Peyer's patch (tissue), 4 donors: Measurements from ENCODE around the gene TMBIM1. TPM values are rescaled to one million over a fixed set of nuclear protein-coding genes. Genes with fewer than 3 reads are reported as not detected.
A peak's percentile ranks its signal among the peaks of the same experiment; 100 is the strongest.

Experiments
- DNase-seq, 3 donors: peaks; one replicate each; pipeline ENCODE4 v3.0.0-alpha.2; 2017 to 2019
- H3K27ac ChIP-seq, 4 donors: fragments of 200-600 bp; sonication (generic); one replicate each; pipeline ENCODE4 v1.5.1; 2016 to 2019
- H3K27me3 ChIP-seq, 2 donors: fragments of 200-600 bp; sonication (generic); one replicate each; pipeline ENCODE4 v1.5.1; 2019
- H3K36me3 ChIP-seq, 3 donors: fragments of 200-600 bp; sonication (generic); one replicate each; pipeline ENCODE4 v1.5.1; 2016 to 2019
- H3K4me1 ChIP-seq, 4 donors: fragments of 200-600 bp; sonication (generic); one replicate each; pipeline ENCODE4 v1.5.1; 2016 to 2019
- H3K4me3 ChIP-seq, 4 donors: fragments of 200-600 bp; sonication (generic); 1 replicate in 3 of 4; 2 replicates in 1 of 4; pipeline ENCODE4 v1.5.1; 2016 to 2019; ENCODE audit warnings: mild to moderate bottlenecking in 1 of 4
- H3K9me3 ChIP-seq, 4 donors: fragments of 200-600 bp; sonication (generic); one replicate each; pipeline ENCODE4 v1.5.1; 2016 to 2019; ENCODE audit warnings: mild to moderate bottlenecking in 1 of 4
- POLR2A ChIP-seq, 2 donors: fragments of 450-650 bp; IDR thresholded peaks; one replicate each; pipeline ENCODE4 v1.5.1; 2017; ENCODE audit warnings: antibody characterized with exemption in 2 of 2, mild to moderate bottlenecking in 2 of 2, moderate library complexity in 2 of 2
- small RNA-seq, 2 donors: library from RNA; depleted of rRNA; stranded (forward); fragments of <200 nt; gene quantifications; one replicate each; pipeline ENCODE3, GENCODE V24; 2016
- total RNA-seq, 4 donors: library from RNA; depleted of rRNA; stranded (reverse); fragments of >200 nt; gene quantifications; one replicate each; pipeline ENCODE4 v1.1.0, GENCODE V29; 2016
- TF ChIP-seq, protein P1 (sequence below), 6 experiments: fragments of 450-650 bp in 4 of 6; fragments of 200-600 bp in 2 of 6; sonication (generic) in 1 of 6; IDR thresholded peaks; one replicate each; pipeline ENCODE4 v1.5.1; 2017 to 2019; ENCODE audit warnings: antibody characterized with exemption in 6 of 6, mild to moderate bottlenecking in 3 of 6, moderate library complexity in 1 of 6

Gene TMBIM1
- total RNA-seq, 4 donors from 2014 or later, result 97.4 to 431 (median 280) TPM

GRCh38 chr2:218229239-218229638 lies 63.1 kb downstream of the TMBIM1 start:
- Histone ChIP-seq H3K4me3 (peak overlapping the region in 1 of 4 donors; percentile 6), H3K4me1 (peaks cover 7 to 45% (median 14%) of the 10 kb centered on the region in 4 donors), H3K27ac (peak overlapping the region; percentile 41 to 62 (median 44)), H3K36me3 (peaks cover 0 to 77% (median 0%) of the 10 kb centered on the region in 3 donors), H3K9me3 (no peaks in the 10 kb centered on the region), H3K27me3 (no peaks in the 10 kb centered on the region)
- DNase-seq, result peak in 1 of 3 donors; percentile 32
- TF ChIP-seq, protein P1, sequence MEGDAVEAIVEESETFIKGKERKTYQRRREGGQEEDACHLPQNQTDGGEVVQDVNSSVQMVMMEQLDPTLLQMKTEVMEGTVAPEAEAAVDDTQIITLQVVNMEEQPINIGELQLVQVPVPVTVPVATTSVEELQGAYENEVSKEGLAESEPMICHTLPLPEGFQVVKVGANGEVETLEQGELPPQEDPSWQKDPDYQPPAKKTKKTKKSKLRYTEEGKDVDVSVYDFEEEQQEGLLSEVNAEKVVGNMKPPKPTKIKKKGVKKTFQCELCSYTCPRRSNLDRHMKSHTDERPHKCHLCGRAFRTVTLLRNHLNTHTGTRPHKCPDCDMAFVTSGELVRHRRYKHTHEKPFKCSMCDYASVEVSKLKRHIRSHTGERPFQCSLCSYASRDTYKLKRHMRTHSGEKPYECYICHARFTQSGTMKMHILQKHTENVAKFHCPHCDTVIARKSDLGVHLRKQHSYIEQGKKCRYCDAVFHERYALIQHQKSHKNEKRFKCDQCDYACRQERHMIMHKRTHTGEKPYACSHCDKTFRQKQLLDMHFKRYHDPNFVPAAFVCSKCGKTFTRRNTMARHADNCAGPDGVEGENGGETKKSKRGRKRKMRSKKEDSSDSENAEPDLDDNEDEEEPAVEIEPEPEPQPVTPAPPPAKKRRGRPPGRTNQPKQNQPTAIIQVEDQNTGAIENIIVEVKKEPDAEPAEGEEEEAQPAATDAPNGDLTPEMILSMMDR (IDR thresholded peaks at IDR 0.05), result no peak
- no peak for TF ChIP-seq POLR2A (IDR thresholded peaks at IDR 0.05)

DNA sequence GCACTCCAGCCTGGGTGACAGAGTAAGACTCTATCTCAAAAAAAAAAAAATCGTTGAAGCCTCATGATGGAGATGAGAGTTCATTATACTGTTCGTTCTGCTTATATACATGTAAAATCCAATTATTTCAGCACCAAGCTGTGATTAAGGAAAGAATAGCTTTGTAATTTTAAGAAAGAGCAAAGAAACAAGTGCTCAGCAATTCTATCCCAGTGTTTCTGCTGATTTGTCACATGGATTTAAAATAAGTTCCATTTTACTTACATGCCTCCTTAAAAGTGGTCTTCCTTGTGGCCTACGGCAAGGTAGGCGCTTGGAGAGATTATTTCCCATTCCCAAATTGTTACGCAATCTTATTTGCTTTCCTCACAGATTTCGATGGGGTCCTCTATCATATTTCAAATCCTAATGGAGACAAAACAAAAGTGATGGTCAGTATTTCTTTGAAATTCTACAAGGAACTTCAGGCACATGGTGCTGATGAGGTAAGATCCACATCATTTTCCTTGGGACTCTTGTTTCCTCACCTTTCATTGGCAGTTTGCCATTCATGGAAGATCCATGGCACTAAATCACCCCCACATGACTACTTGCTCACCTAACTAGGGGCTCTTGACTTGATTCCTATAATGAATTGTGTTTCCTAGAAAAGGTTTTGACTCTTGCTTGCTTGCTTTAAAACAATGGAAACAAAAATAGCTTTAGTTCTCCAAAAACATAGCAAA lies 63.8 kb downstream of the TMBIM1 start:
- Histone ChIP-seq H3K27me3 (no peaks in the 10 kb centered on the region), H3K36me3 (peaks cover 0 to 71% (median 0%) of the 10 kb centered on the region in 3 donors), H3K27ac (peak overlapping the region; percentile 5 to 62 (median 44)), H3K9me3 (no peaks in the 10 kb centered on the region), H3K4me1 (peaks cover 7 to 50% (median 15%) of the 10 kb centered on the region in 4 donors), H3K4me3 (no peak overlapping the region)
- DNase-seq, result no peak
- TF ChIP-seq, protein P1 (IDR thresholded peaks at IDR 0.05), result no peak
- TF ChIP-seq POLR2A (IDR thresholded peaks at IDR 0.05), result no peak

- Histone ChIP-seq H3K9me3 (no peaks in the 10 kb centered on the region), H3K27me3 (no peaks in the 10 kb centered on the region), H3K4me1 (peaks cover 7 to 64% (median 24%) of the 10 kb centered on the region in 4 donors), H3K36me3 (peaks cover 0 to 56% (median 0%) of the 10 kb centered on the region in 3 donors), H3K27ac (no peak overlapping the region), H3K4me3 (no peak overlapping the region)
- DNase-seq, result no peak
- no peak for TF ChIP-seq POLR2A (IDR thresholded peaks at IDR 0.05)
- TF ChIP-seq, protein P1 (IDR thresholded peaks at IDR 0.05), result no peak
Measured at GRCh38 chr2:218226903-218227302, 65.4 kb downstream of the TMBIM1 start.

Small RNA genes within 50 kb of the gene (small RNA-seq; reads per million reads assigned to genes)
- gene MIR6810, result 0 to 0.25 reads per million in 2 donors

Other genes with a start within 250 kb of the TMBIM1 start
- 1 to 10 TPM in 1 of 4 donors, under 1 TPM in 1, not detected in 2; 0.27 to 5.0 TPM for gene RUFY4, start 223.2 kb downstream of the TMBIM1 start, total RNA-seq
- gene CXCR2, start 166.5 kb downstream of the TMBIM1 start, total RNA-seq, result not detected
- gene CXCR1, start 125.5 kb downstream of the TMBIM1 start, total RNA-seq, result not detected
- gene ARPC2, start 75.3 kb downstream of the TMBIM1 start, total RNA-seq, result 100 to 1,000 TPM; 210 to 284 (median 246) TPM
- gene GPBAR1, start 31.5 kb downstream of the TMBIM1 start, total RNA-seq, result 1 to 10 TPM; 3.3 to 7.0 (median 3.9) TPM
- gene AAMP, start 22.4 kb downstream of the TMBIM1 start, total RNA-seq, result 100 to 1,000 TPM in 3 of 4 donors, 10 to 100 TPM in 1; 91.8 to 151 (median 115) TPM
- gene PNKD, start 22.0 kb downstream of the TMBIM1 start, total RNA-seq, result 100 to 1,000 TPM in 1 of 4 donors, 10 to 100 TPM in 3; 63.9 to 690 (median 70.4) TPM
- not detected for gene CATIP, start 64.4 kb upstream of the TMBIM1 start, total RNA-seq
- 10 to 100 TPM in 2 of 4 donors, 1 to 10 TPM in 2; 2.8 to 21.5 (median 8.6) TPM for gene SLC11A1, start 89.8 kb upstream of the TMBIM1 start, total RNA-seq
- gene CTDSP1, start 107.4 kb upstream of the TMBIM1 start, total RNA-seq, result 100 to 1,000 TPM; 105 to 207 (median 184) TPM
- gene VIL1, start 126.6 kb upstream of the TMBIM1 start, total RNA-seq, result 1,000 to 10,000 TPM in 1 of 4 donors, 100 to 1,000 TPM in 3; 189 to 1,274 (median 741) TPM